ENCODE data around the gene TMTC1. TPM values are rescaled to one million over a fixed set of nuclear protein-coding genes. Genes with fewer than 3 reads are reported as not detected.

TMTC1 gene
- total and polyA plus RNA-seq, 2 of the 8 experiments (the other 6 are each of a cell fraction or from before 2014, with no cell fraction given), result 15.4 to 20.8 TPM

- Histone ChIP-seq H3K36me3 (ENCODE audit: control insufficient read depth in 2 of 4, insufficient read depth in 4 of 4, low read length in 3 of 4) (peaks cover 0 to 7% (median 0%) of the 10 kb centered on the region in 4 experiments; a peak in 3 of 8 replicates), H3K4me1 (replicated peaks in 1 of 4; ENCODE audit: control insufficient read depth in 3 of 4, insufficient read depth in 4 of 4, low read length in 3 of 4) (peaks cover 0 to 12% (median 4%) of the 10 kb centered on the region in 4 experiments; a peak in 3 of 7 replicates)
- POLR2A ChIA-PET (ENCODE audit: partially characterized antibody), result no interaction called here
These were observed 11.1 kb upstream of the TMTC1 start for GRCh38 chr12:29794862-29795261.

More at GRCh38 chr12:29794862-29795261, 11.1 kb upstream of the TMTC1 start:
- no peak overlapping the region for H3K4ac ChIP-seq (replicated peaks; ENCODE audit: insufficient read length, low read depth, low read length)
- no peak overlapping the region for H2AFZ ChIP-seq (ENCODE audit: low read length)
- TF ChIP-seq PHF8 (conservative IDR thresholded peaks at IDR 0.05; ENCODE audit: low read depth, low read length), result no peak
- TF ChIP-seq POLR2AphosphoS5 (IDR thresholded peaks at IDR 0.05; ENCODE audit: low read depth, low read length), result no peak
- TF ChIP-seq BACH1 (IDR thresholded peaks at IDR 0.05; ENCODE audit: low read length), result no peak
- TF ChIP-seq EP300 (IDR thresholded peaks at IDR 0.05; ENCODE audit: borderline replicate concordance in 1 of 2, low read depth in 2 of 2, low read length in 2 of 2), result no peak
- TF ChIP-seq TEAD4 (IDR thresholded peaks at IDR 0.05; ENCODE audit: low read depth, low read length), result no peak
- TF ChIP-seq RFX5 (IDR thresholded peaks at IDR 0.05; ENCODE audit: borderline replicate concordance, low read depth, low read length), result no peak
- H4K8ac ChIP-seq (ENCODE audit: extremely low read depth, insufficient read depth, low read length), result no peak overlapping the region
- no peak overlapping the region for H4K5ac ChIP-seq (ENCODE audit: insufficient read length, low read depth, low read length)
- H2AK5ac ChIP-seq (ENCODE audit: low read depth, low read length), result no peak overlapping the region
- H2BK120ac ChIP-seq (replicated peaks; ENCODE audit: low read depth, low read length), result no peak overlapping the region
- no peak overlapping the region for H3K18ac ChIP-seq (ENCODE audit: extremely low read depth, low read length)
- peaks cover 29 to 33% of the 10 kb centered on the region in 2 experiments for H3K9me3 ChIP-seq (ENCODE audit: insufficient read depth in 2 of 2, low read depth in 1 of 2, low read length in 1 of 2)
- no peaks in the 10 kb centered on the region for H4K20me1 ChIP-seq (replicated peaks in 1 of 2; ENCODE audit: control insufficient read depth in 1 of 2, insufficient read depth in 2 of 2, low read length in 2 of 2)
- H3K9ac ChIP-seq (replicated peaks in 1 of 4; ENCODE audit: extremely low read depth in 1 of 4, low read depth in 3 of 4, low read length in 3 of 4), result no peak overlapping the region
- no peak overlapping the region for H2BK20ac ChIP-seq (ENCODE audit: low read length)
- no peak overlapping the region for H2BK5ac ChIP-seq (ENCODE audit: low read depth, low read length)
- no peaks in the 10 kb centered on the region; a peak in 1 of 4 replicates for H3K79me2 ChIP-seq (ENCODE audit: control insufficient read depth in 1 of 2, insufficient read depth in 2 of 2, low read length in 2 of 2)
- no peak overlapping the region for H4K91ac ChIP-seq (replicated peaks; ENCODE audit: insufficient read length, low read length)
- no peak overlapping the region for H3K4me3 ChIP-seq (ENCODE audit: extremely low read depth in 1 of 4, insufficient read depth in 2 of 4, low read depth in 3 of 4, low read length in 4 of 4)
- H3K4me2 ChIP-seq (ENCODE audit: insufficient read depth in 1 of 2, low read depth in 2 of 2, low read length in 2 of 2), result no peak overlapping the region
- no peak overlapping the region for H2BK12ac ChIP-seq (ENCODE audit: low read depth, low read length)
- CTCF ChIA-PET (ENCODE audit: partially characterized antibody), result interaction anchor here (1.1 to 1.3 kb wide), 2 partner anchors 32 to 107 kb away, joined by 3 read pairs; no protein-coding TSS in a partner anchor
- peaks cover 2% of the 10 kb centered on the region; the same call in 1 of the 2 replicates for H3K23me2 ChIP-seq (ENCODE audit: low read depth, low read length)
- H3K27me3 ChIP-seq (replicated peaks in 1 of 4; ENCODE audit: control insufficient read depth in 3 of 4, extremely low read depth in 1 of 4, insufficient read depth in 3 of 4, low read length in 3 of 4), result no peaks in the 10 kb centered on the region
- H3K79me1 ChIP-seq (ENCODE audit: low read depth, low read length), result no peaks in the 10 kb centered on the region
- DNase-seq (ENCODE audit: low read depth in 1 of 2, low spot score in 2 of 2), result no peak
- H2BK15ac ChIP-seq (ENCODE audit: low read length), result no peak overlapping the region
- H3K14ac ChIP-seq (ENCODE audit: insufficient read length), result no peak overlapping the region
- H3K56ac ChIP-seq (replicated peaks; ENCODE audit: insufficient read length, low read depth, low read length), result no peak overlapping the region
- H3K23ac ChIP-seq (ENCODE audit: insufficient read length), result no peak overlapping the region
- no peak overlapping the region for H3K27ac ChIP-seq (ENCODE audit: low read depth, low read length)
- FAIRE-seq, result no peak
